Hepatocyte (in vitro differentiated cells): ENCODE data around the gene SELENOW.

Experiments used
- CTCF ChIP-seq: fragments of 200-600 bp; sonication (generic); IDR thresholded peaks from 2 replicates; pipeline ENCODE4 v1.5.1; 2016; ENCODE audit warnings: antibody characterized with exemption, mild to moderate bottlenecking; ENCODE audit not compliant: poor library complexity
- EZH2 ChIP-seq: fragments of 200-600 bp; sonication (generic); IDR thresholded peaks from 2 replicates; pipeline ENCODE4 v1.6.1; 2016; ENCODE audit warnings: antibody characterized with exemption, mild to moderate bottlenecking, borderline replicate concordance
- EZH2phosphoT487 ChIP-seq: fragments of 200-600 bp; sonication (generic); IDR thresholded peaks from one replicate; pipeline ENCODE4 v1.6.1; 2018; ENCODE audit warnings: antibody characterized with exemption, mild to moderate bottlenecking, low read depth, moderate library complexity; ENCODE audit not compliant: unreplicated experiment, severe bottlenecking

GRCh38 chr19:47820410-47820809, 41.9 kb downstream of the SELENOW start:
- no peak for TF ChIP-seq CTCF
- TF ChIP-seq EZH2 = no peak
- no peak for TF ChIP-seq EZH2phosphoT487
